ENCODE measurements around the gene ZMIZ1.

The ZMIZ1 gene

GRCh38 chr10:79148452-79149344, 79.9 kb downstream of the ZMIZ1 start:
- no peak for DNase-seq (ENCODE audit: low read depth)
- no peak overlapping the region for H3K4me3 ChIP-seq (ENCODE audit: low read length)

GRCh38 chr10:79149345-79149661, 80.5 kb downstream of the ZMIZ1 start:
- no peak overlapping the region for H3K4me3 ChIP-seq (ENCODE audit: low read length)
- DNase-seq (ENCODE audit: low read depth), result no peak
- no peak for TF ChIP-seq CTCF (conservative IDR thresholded peaks at IDR 0.05; ENCODE audit: low read depth, low read length)

More at GRCh38 chr10:79148452-79149344, 79.9 kb downstream of the ZMIZ1 start:
- TF ChIP-seq CTCF (conservative IDR thresholded peaks at IDR 0.05; ENCODE audit: low read depth, low read length), result no peak

GRCh38 chr10:79149662-79150443, 81.1 kb downstream of the ZMIZ1 start:
- TF ChIP-seq CTCF (conservative IDR thresholded peaks at IDR 0.05; ENCODE audit: low read depth, low read length), result no peak
- DNase-seq (ENCODE audit: low read depth), result no peak

GRCh38 chr10:79150444-79150754, 81.6 kb downstream of the ZMIZ1 start:
- no peak overlapping the region for H3K4me3 ChIP-seq (ENCODE audit: low read length)
- TF ChIP-seq CTCF (conservative IDR thresholded peaks at IDR 0.05; ENCODE audit: low read depth, low read length), result no peak
- DNase-seq (ENCODE audit: low read depth), result no peak

More at GRCh38 chr10:79149662-79150443, 81.1 kb downstream of the ZMIZ1 start:
- H3K4me3 ChIP-seq (ENCODE audit: low read length), result no peak overlapping the region

- H3K4me3 ChIP-seq (ENCODE audit: low read length), result no peak overlapping the region
- no peak for DNase-seq (ENCODE audit: low read depth)
- TF ChIP-seq CTCF (conservative IDR thresholded peaks at IDR 0.05; ENCODE audit: low read depth, low read length), result no peak
Measured at GRCh38 chr10:79152423-79152817, 83.7 kb downstream of the ZMIZ1 start.

- no peak overlapping the region for H3K4me3 ChIP-seq (ENCODE audit: low read length)
- no peak for TF ChIP-seq CTCF (conservative IDR thresholded peaks at IDR 0.05; ENCODE audit: low read depth, low read length)
Measured at GRCh38 chr10:79153745-79154144, 85.0 kb downstream of the ZMIZ1 start.

More at GRCh38 chr10:79153745-79154144, 85.0 kb downstream of the ZMIZ1 start:
- no peak for DNase-seq (ENCODE audit: low read depth)

Measured in retinal pigment epithelial cell (primary cell).